UCSD-AML1 (cell line): ENCODE data around the gene RAD54L.
"Not testable (repeated sequence)": the region's sequence is repeated elsewhere in the genome, so short reads cannot be mapped to it uniquely, and the experiment has no call there.

ENCODE experiments used
- DNase-seq: peaks from one replicate; lab custom pipeline; 2025; ENCODE audit not compliant: unreplicated experiment; lab: John Stamatoyannopoulos, UW

The RAD54L gene

GRCh38 chr1:46317323-46317722 lies 69.8 kb downstream of the RAD54L start:
- DNase-seq: no peak

GRCh38 chr1:46319301-46319700 lies 71.7 kb downstream of the RAD54L start:
- not testable (repeated sequence) for DNase-seq

DNA sequence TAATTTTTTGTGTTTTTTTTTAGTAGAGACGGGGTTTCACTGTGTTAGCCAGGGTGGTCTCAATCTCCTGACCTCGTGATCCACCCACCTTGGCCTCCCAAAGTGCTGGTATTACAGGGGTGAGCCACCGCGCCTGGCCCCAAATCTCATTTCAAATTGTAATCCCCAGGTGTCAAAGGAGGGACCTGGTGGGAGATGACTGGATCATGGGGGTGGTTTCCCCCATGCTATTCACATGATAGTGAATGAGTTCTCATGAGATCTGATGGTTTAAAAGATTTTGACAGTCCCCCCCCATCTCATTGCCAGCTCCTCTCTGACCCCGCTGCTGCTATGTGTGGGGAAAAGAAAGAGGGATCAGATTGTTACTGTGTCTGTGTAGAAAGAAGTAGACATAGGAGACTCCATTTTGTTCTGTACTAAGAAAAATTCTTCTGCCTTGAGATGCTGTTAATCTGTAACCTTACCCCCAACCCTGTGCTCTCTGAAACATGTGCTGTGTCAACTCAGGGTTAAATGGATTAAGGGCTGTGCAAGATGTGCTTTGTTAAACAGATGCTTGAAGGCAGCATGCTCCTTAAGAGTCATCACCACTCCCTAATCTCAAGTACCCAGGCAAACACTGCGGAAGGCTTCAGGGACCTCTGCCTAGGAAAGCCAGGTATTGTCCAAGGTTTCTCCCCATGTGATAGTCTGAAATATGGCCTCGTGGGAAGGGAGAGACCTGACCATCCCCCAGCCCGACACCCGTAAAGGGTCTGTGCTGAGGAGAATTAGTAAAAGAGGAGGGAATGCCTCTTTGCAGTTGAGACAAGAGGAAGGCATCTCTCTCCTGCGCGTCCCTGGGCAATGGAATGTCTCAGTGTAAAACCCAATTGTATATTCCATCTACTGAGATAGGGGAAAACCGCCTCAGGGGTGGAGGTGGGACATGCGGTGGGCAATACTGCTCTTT lies 72.7 kb downstream of the RAD54L start:
- not testable (repeated sequence) for DNase-seq

- not testable (repeated sequence) for DNase-seq
Measured at GRCh38 chr1:46322191-46322590, 74.6 kb downstream of the RAD54L start.

GRCh38 chr1:46325285-46326076 lies 77.9 kb downstream of the RAD54L start:
- not testable (repeated sequence) for DNase-seq
